Measurements from ENCODE around the gene KLF14.
"Not testable (repeated sequence)": the region's sequence is repeated elsewhere in the genome, so short reads cannot be mapped to it uniquely, and the experiment has no call there.

KLF14 gene

GRCh38 chr7:130712416-130712815 is 21.6 kb downstream of the KLF14 start:
- no peak for DNase-seq

GRCh38 chr7:130708766-130709165 is 25.2 kb downstream of the KLF14 start:
- DNase-seq, result no peak

DNA sequence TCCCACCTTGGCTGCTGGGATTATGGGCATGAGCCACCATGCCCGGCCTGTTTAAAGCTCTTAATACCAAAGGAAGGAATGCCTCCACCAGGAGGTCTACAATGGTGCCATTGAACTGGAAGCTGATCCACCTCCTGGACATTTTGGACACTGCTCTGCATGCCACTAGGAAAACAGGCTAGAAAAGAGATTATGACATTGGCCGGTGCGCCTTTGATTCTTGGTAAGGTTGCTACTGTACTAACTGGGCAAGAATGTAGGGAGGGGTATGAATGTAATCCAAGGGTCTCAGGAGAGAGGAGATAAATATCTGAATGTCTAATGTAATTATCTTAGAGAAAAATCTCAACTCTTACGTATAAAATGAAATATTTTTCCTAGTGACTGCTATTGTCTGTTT is 26.0 kb downstream of the KLF14 start:
- DNase-seq, result no peak

GRCh38 chr7:130703851-130704250 is 30.2 kb downstream of the KLF14 start:
- DNase-seq, result peak in 2 of 4 experiments; percentile 36 to 37

DNA sequence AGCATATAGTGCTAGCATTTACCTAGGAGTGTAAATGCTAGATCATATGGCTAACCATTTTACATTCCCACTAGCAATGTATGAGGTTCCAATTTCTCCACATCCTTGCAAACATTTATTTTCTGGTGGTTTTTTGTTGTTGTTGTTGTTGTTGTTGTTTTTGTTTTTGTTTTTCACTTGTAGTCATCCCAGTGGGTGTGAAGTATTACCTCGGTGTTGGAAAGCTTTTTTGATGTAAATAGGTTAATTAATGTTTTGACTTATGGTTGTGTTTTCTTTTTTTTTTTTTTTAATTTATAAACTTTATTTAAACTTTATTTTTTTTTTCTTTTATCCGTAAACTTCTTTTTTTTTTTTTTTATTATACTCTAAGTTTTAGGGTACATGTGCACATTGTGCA is 32.4 kb downstream of the KLF14 start:
- DNase-seq, result no peak

DNA sequence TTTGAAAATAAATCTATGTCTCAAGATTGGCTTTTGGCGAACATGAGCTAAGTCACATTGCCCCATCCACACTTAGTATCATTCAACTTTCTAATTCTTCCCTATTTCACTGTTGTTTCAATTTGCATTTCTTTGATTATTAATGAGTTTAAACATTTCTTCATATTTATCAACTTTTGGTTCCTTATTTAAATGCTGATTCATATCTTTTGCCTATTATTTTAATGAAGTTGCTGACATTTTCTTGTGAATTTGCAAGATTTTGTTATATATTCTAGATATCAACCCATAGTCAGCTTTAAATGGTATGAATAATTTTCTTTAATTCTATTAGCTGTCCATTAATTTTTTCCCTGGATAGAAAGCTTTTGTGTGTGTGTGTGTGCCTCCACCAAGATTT is 33.2 kb downstream of the KLF14 start:
- DNase-seq, result no peak

- DNase-seq, result no peak
Observed at GRCh38 chr7:130699686-130700085, 34.3 kb downstream of the KLF14 start.

DNA sequence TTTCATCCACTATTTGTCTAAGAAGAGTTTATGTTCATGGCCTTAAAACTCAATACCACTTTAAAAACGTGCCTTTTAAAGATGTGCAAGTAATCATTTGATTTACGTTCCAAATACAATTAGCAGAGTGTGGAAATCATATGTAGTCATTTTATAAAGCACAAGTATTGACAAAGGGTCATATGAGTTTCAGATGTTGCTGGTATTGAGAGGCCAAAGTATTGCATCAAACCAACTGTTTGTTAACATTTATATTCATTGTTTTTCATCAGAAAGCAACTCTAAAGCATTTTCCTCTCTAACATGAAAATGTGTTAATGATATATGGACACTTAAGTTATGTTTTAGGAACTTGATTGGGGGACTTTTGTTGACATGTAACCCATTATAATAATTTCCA is 36.2 kb downstream of the KLF14 start:
- DNase-seq, result no peak

- DNase-seq, result peak; percentile 43 to 70 (median 56)
Observed at GRCh38 chr7:130695840-130696239, 38.2 kb downstream of the KLF14 start.

DNA sequence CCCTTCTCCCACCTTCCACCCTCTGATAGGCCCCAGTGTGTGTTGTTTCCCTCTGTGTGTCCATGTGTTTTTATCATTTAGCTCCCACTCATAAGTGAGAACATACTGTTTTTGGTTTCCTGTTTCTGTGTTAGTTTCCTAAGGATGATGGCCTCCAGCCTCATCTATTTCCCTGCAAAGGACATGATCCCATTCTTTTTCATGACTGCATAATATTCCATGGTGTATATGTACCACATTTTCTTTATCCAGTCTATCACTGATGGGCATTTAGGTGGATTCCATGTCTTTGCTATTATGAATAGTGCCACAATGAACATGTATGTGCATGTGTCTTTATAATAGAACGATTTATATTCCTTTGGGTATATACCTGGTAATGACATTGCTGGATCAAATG is 41.6 kb downstream of the KLF14 start:
- not testable (repeated sequence) for DNase-seq

GRCh38 chr7:130689683-130690082 is 44.3 kb downstream of the KLF14 start:
- DNase-seq, result no peak

DNA sequence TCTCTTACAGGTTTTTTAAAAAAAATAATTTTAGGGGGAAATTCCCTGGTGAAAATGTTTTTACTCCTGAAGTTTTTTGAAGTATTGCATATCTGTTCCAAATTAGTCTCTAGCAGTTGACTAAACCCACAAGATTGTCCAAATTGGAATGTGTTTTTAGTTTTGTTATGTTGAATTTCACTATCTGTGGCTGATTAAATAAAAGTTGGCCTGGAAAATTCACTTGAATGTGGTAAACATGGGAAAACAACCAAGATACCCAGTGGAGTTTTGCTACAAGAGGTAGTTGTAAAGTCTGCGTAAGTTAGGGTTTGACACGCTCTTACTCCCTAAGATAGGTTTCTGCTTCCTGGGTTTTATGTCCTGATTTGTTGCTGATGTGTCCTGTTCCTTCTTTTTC is 51.0 kb downstream of the KLF14 start:
- DNase-seq, result no peak

Measured in suppressor macrophage (primary cell).